Lung (tissue), 12 donors: ENCODE results near the gene RRP1. TPM values are rescaled to one million over a fixed set of nuclear protein-coding genes. Genes with fewer than 3 reads are reported as not detected.

Source experiments
- ATAC-seq: fragments of 200-7000 bp; cut with Tn5 transposase; one replicate; pipeline ENCODE4 v1.9.1; 2020; ENCODE audit warnings: moderate number of reproducible peaks; ENCODE audit not compliant: insufficient read depth, low FRiP score
- DNase-seq, 3 donors: peaks; one replicate each; pipeline ENCODE4 v3.0.0-alpha.2; 2013 to 2017
- H3K27ac ChIP-seq, 2 donors: one replicate each; pipeline ENCODE4 v1.5.1; 2013; ENCODE audit warnings: mild to moderate bottlenecking in 2 of 2, moderate library complexity in 2 of 2, control low read depth in 1 of 2, inconsistent platforms in 1 of 2, low read depth in 1 of 2, low read length in 1 of 2
- H3K27me3 ChIP-seq, 3 donors: one replicate each; pipeline ENCODE4 v1.5.1; 2013; ENCODE audit warnings: low read length in 2 of 3; ENCODE audit not compliant: control insufficient read depth in 3 of 3, insufficient read depth in 3 of 3
- H3K36me3 ChIP-seq, 4 donors: one replicate each; pipeline ENCODE4 v1.5.1; 2013; ENCODE audit warnings: low read length in 4 of 4, mild to moderate bottlenecking in 1 of 4, moderate library complexity in 1 of 4; ENCODE audit not compliant: control insufficient read depth in 4 of 4, insufficient read depth in 4 of 4
- H3K4me1 ChIP-seq, 5 donors: one replicate each; pipeline ENCODE4 v1.5.1; 2013; ENCODE audit warnings: low read length in 5 of 5, mild to moderate bottlenecking in 2 of 5, moderate library complexity in 1 of 5; ENCODE audit not compliant: control insufficient read depth in 5 of 5, insufficient read depth in 5 of 5
- H3K4me3 ChIP-seq: one replicate; pipeline ENCODE4 v1.5.1; 2013; ENCODE audit warnings: mild to moderate bottlenecking, control low read depth, moderate library complexity
- H3K9ac ChIP-seq, 2 donors: one replicate each; pipeline ENCODE4 v1.5.1; 2013; ENCODE audit warnings: low read length in 2 of 2, control low read depth in 1 of 2; ENCODE audit not compliant: insufficient read depth in 1 of 2
- H3K9me3 ChIP-seq, 4 donors: one replicate each; pipeline ENCODE4 v1.5.1; 2013; ENCODE audit warnings: low read length in 3 of 4, mild to moderate bottlenecking in 1 of 4, moderate library complexity in 1 of 4; ENCODE audit not compliant: control insufficient read depth in 4 of 4, insufficient read depth in 3 of 4
- WGBS, 2 donors: extraction: QIAGEN DNeasy Blood & Tissue Kit; methylation state at CpG; one replicate each; pipeline ENCODE4 v1.1.7; 2013; 5-methylcytosine and 5-hydroxymethylcytosine counted together
- polyA plus RNA-seq, 2 donors: library from polyadenylated mRNA; stranded (reverse); fragments of 200-250 nt; gene quantifications; one replicate each; pipeline ENCODE4 v1.2.1, GENCODE V29; 2013
- total RNA-seq, 2 donors: library from RNA; depleted of rRNA in 1 of 2; stranded (reverse); fragments of >200 nt in 1 of 2; gene quantifications; one replicate each; pipeline ENCODE4 v1.2.1, GENCODE V29; 2014 to 2021
- TF ChIP-seq, protein P1 (sequence below): IDR thresholded peaks from 2 replicates; pipeline ENCODE4 v1.5.1; 2012; ENCODE audit warnings: mild to moderate bottlenecking; ENCODE audit errors: control extremely low read depth, extremely low read depth
- donor health status: control.
- donor health status: control.
- donor health status: Bipolar disorder and iron deficiency.
- donor health status: healthy.
- donor health status: DM: yes; HTN: yes; CAD: no.

The RRP1 gene
- total and polyA plus RNA-seq, 4 donors = 15.8 to 26.7 (median 19.5) TPM

DNA sequence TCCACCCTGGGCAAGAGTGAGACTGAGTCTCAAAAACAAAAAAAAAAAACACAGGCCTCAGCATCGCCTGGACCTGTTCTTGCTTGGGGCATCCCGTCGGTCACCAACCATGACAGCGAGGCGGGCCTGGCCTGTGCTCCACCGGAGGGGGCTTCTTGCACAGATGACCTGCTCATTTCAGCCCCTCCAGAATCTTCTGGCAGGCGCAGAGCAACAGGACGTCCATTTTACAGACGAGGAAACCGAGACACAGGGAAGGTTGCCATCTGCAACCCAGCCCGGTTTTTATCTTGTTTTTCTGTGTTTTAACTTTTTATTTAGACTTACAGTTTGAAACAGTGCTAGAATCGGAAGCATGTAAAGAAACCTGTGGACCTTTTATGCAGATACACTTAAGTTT, 14.2 kb upstream of the RRP1 start:
- TF ChIP-seq, protein P1, sequence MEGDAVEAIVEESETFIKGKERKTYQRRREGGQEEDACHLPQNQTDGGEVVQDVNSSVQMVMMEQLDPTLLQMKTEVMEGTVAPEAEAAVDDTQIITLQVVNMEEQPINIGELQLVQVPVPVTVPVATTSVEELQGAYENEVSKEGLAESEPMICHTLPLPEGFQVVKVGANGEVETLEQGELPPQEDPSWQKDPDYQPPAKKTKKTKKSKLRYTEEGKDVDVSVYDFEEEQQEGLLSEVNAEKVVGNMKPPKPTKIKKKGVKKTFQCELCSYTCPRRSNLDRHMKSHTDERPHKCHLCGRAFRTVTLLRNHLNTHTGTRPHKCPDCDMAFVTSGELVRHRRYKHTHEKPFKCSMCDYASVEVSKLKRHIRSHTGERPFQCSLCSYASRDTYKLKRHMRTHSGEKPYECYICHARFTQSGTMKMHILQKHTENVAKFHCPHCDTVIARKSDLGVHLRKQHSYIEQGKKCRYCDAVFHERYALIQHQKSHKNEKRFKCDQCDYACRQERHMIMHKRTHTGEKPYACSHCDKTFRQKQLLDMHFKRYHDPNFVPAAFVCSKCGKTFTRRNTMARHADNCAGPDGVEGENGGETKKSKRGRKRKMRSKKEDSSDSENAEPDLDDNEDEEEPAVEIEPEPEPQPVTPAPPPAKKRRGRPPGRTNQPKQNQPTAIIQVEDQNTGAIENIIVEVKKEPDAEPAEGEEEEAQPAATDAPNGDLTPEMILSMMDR = no peak
- Histone ChIP-seq H3K4me1 (peaks cover 0 to 11% (median 7%) of the 10 kb centered on the region in 5 donors), H3K27ac (peak overlapping the region in 1 of 2 donors; percentile 43), H3K4me3 (peak overlapping the region; percentile 93), H3K36me3 (peaks cover 0 to 12% (median 6%) of the 10 kb centered on the region in 4 donors), H3K27me3 (no peaks in the 10 kb centered on the region), H3K9me3 (no peaks in the 10 kb centered on the region), H3K9ac (no peak overlapping the region)
- no peak for ATAC-seq
- no peak for DNase-seq
- WGBS, 2 donors = 72 to 90% methylated on average over 12 of the region's 12 CpGs

DNA sequence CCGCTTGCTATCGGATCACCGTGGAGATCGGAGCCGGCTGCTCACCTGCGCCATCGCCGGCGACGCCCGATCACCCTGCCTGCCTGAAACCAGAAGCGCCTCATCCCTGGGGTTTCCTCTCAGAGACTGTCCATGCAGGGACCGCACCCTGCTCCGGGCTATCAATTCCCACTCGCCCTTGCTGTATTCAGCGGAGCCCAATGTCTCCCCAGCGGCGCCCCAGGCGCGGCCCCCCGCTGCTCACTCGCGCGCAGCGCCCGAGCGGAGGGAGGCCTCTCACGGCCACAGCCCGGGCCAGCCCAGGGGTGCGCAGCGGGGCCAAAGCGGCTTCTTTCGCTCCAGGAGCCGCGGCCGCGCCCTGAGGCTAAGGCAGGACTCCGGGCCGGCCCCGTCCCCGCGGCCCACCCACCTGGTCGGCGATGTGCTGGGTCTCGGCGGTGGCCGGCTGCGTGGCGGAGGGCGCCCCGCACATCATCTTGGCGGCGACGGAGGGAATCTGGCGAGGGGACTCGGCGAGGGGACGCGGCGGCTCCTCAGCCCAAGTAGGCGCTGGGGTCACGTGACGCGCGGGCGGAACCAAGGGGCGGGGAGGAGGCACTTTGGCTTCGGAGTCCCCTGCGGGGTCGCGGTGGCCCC, 13.5 kb upstream of the RRP1 start, which contains the start of gene CSTB:
TSS of gene CSTB (minus strand) at position 514 of the 636 bp plus-strand sequence. CDS start at position 475, 39 bp downstream.
- H3K9ac ChIP-seq = peak within 1 kb of the TSS; percentile 29 to 70
- WGBS, 2 donors = 1% methylated on average over 67 to 71 of the region's 71 CpGs
- TF ChIP-seq, protein P1 = no peak

DNA sequence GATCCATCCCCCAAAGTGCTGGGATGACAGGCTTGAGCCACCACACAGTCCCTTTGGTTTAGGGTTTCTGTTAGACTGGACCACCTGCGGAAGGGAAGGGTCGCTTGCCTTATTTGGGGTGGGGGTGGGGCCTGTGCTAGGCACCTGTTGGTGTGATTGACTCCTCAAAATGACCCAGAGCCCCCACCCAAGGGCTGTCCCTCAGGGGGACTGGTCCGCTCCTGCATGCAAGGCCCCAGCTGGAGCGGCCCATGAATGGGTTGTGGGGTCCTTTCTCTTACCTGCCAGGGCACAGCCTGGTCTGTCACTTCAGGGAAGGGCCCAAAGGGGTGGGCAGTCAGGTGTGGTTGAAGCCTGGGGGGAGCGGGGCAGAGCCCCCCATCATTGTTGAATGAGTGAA, 11.4 kb upstream of the RRP1 start:
- Histone ChIP-seq H3K9ac (no peak overlapping the region), H3K4me3 (no peak overlapping the region), H3K27ac (no peak overlapping the region), H3K36me3 (peaks cover 0 to 12% (median 6%) of the 10 kb centered on the region in 4 donors), H3K4me1 (peaks cover 0 to 11% (median 7%) of the 10 kb centered on the region in 5 donors), H3K9me3 (no peaks in the 10 kb centered on the region), H3K27me3 (no peaks in the 10 kb centered on the region)
- 98% methylated on average over 5 of the region's 5 CpGs for WGBS, 2 donors
- ATAC-seq (no peak), DNase-seq (no peak)
- TF ChIP-seq, protein P1 = no peak

More for the DNA sequence above, 13.5 kb upstream of the RRP1 start, which contains the start of gene CSTB:
- Histone ChIP-seq H3K4me1 (peaks cover 0 to 11% (median 7%) of the 10 kb centered on the region in 5 donors), H3K27me3 (no peaks in the 10 kb centered on the region), H3K4me3 (peak within 1 kb of the TSS; percentile 93), H3K36me3 (peaks cover 0 to 12% (median 6%) of the 10 kb centered on the region in 4 donors), H3K9me3 (no peaks in the 10 kb centered on the region), H3K27ac (peak within 1 kb of the TSS; percentile 83 to 97)
- DNase-seq (peak; percentile 78 to 83 (median 83)), ATAC-seq (peak; percentile 75)
